B cell (primary cell): ENCODE results near the gene TBC1D22B. TPM values are rescaled to one million over a fixed set of nuclear protein-coding genes. Genes with fewer than 3 reads are reported as not detected.

ENCODE experiments used
- ATAC-seq: fragments of 200-7000 bp; cut with Tn5 transposase; one replicate; pipeline ENCODE4 v1.10.0; 2021; ENCODE audit warnings: low read depth, mild to moderate bottlenecking, moderate number of reproducible peaks, moderate library complexity
- CTCF ChIA-PET: fragments of 350-600 bp; sonication (Branson Sonifier 250); formaldehyde crosslinking; loops from one replicate; lab custom pipeline; 2021; ENCODE audit warnings: antibody characterized with exemption, inconsistent platforms; lab: Charles Lee
- POLR2A ChIA-PET: fragments of 350-600 bp; sonication (Branson Sonifier 250); formaldehyde crosslinking; loops from one replicate; lab custom pipeline; 2021; ENCODE audit warnings: antibody characterized with exemption; lab: Charles Lee
- DNase-seq: peaks from one replicate; pipeline ENCODE4 v3.0.0; 2013
- H2AFZ ChIP-seq: 2 replicates; pipeline ENCODE4 v1.6.1; 2012; ENCODE audit warnings: mild to moderate bottlenecking, low read depth, low read length; ENCODE audit not compliant: insufficient read depth, poor library complexity, severe bottlenecking
- H3K27ac ChIP-seq, 2 donors: 1 replicate in 1 of 2; 2 replicates in 1 of 2; pipeline ENCODE4 v1.5.1; 2012 to 2013; ENCODE audit warnings: low read length in 2 of 2, mild to moderate bottlenecking in 2 of 2, moderate library complexity in 1 of 2
- H3K27me3 ChIP-seq, 4 experiments: fragments of 200-600 bp in 1 of 4; sonication (generic) in 1 of 4; replicated peaks in 1 of 4; 1 replicate in 2 of 4; 2 replicates in 2 of 4; pipeline versions ENCODE4 v1.6.1 to v1.7.0; 2013 to 2016; ENCODE audit warnings: low read length in 3 of 4, mild to moderate bottlenecking in 2 of 4, mixed read lengths in 1 of 4, moderate library complexity in 1 of 4; ENCODE audit not compliant: insufficient read depth in 4 of 4, control insufficient read depth in 3 of 4; ENCODE audit errors: control extremely low read depth in 1 of 4
- H3K36me3 ChIP-seq, 2 experiments: replicated peaks in 1 of 2; 1 replicate in 1 of 2; 2 replicates in 1 of 2; pipeline versions ENCODE4 v1.6.1 to v1.7.1; 2013; ENCODE audit warnings: low read length in 1 of 2; ENCODE audit not compliant: insufficient read depth in 2 of 2, control insufficient read depth in 1 of 2; ENCODE audit errors: control extremely low read depth in 1 of 2, extremely low read depth in 1 of 2
- H3K4me1 ChIP-seq, 2 donors: fragments of 200-600 bp in 1 of 2; sonication (generic) in 1 of 2; 1 replicate in 1 of 2; 2 replicates in 1 of 2; pipeline versions ENCODE4 v1.5.1 to v1.6.1; 2013 to 2017; ENCODE audit warnings: low read length in 2 of 2; ENCODE audit not compliant: control insufficient read depth in 2 of 2, insufficient read depth in 2 of 2
- H3K4me2 ChIP-seq: replicated peaks from 2 replicates; pipeline ENCODE3; 2012; ENCODE audit warnings: mild to moderate bottlenecking, low read depth, low read length; ENCODE audit not compliant: poor library complexity, severe bottlenecking
- H3K4me3 ChIP-seq, 5 experiments: fragments of 200-600 bp in 1 of 5; sonication (generic) in 1 of 5; 1 replicate in 3 of 5; 2 replicates in 2 of 5; pipeline versions ENCODE4 v1.5.1 to v1.7.0; 2011 to 2016; ENCODE audit warnings: low read length in 4 of 5, mild to moderate bottlenecking in 4 of 5, low read depth in 2 of 5, control low read depth in 1 of 5, moderate library complexity in 1 of 5; ENCODE audit not compliant: insufficient read depth in 1 of 5; ENCODE audit errors: control extremely low read depth in 1 of 5, extremely low read depth in 1 of 5
- H3K79me2 ChIP-seq: fragments of 200-600 bp; sonication (generic); one replicate; pipeline ENCODE4 v1.6.0; 2016; ENCODE audit warnings: low read length; ENCODE audit not compliant: control insufficient read depth, insufficient read depth
- H3K9ac ChIP-seq: fragments of 200-600 bp; sonication (generic); 2 replicates; pipeline ENCODE4 v1.6.1; 2017; ENCODE audit warnings: mild to moderate bottlenecking, low read length, moderate library complexity
- H3K9me3 ChIP-seq, 3 donors: one replicate each; pipeline versions ENCODE4 v1.6.1 to v1.7.1; 2013; ENCODE audit warnings: low read length in 2 of 3; ENCODE audit not compliant: control insufficient read depth in 2 of 3, insufficient read depth in 1 of 3; ENCODE audit errors: control extremely low read depth in 1 of 3
- H4K20me1 ChIP-seq: 2 replicates; pipeline ENCODE4 v1.6.0; 2012; ENCODE audit warnings: mild to moderate bottlenecking, low read length; ENCODE audit not compliant: insufficient read depth, control insufficient read depth, poor library complexity, severe bottlenecking
- H3K27ac Mint-ChIP-seq: one replicate; pipeline ENCODE4 v1.8.0; 2021; ENCODE audit warnings: mixed read lengths
- H3K27me3 Mint-ChIP-seq: one replicate; pipeline ENCODE4 v1.8.0; 2021; ENCODE audit warnings: mixed read lengths
- H3K4me1 Mint-ChIP-seq: one replicate; pipeline ENCODE4 v1.8.0; 2021; ENCODE audit warnings: mixed read lengths
- H3K4me3 Mint-ChIP-seq: one replicate; pipeline ENCODE4 v1.8.0; 2021; ENCODE audit warnings: mixed read lengths
- H3K9me3 Mint-ChIP-seq: one replicate; pipeline ENCODE4 v1.8.0; 2022; ENCODE audit warnings: mixed read lengths; ENCODE audit not compliant: insufficient read depth
- EZH2 ChIP-seq: IDR thresholded peaks from 2 replicates; pipeline ENCODE4 v1.6.1; 2012; ENCODE audit warnings: borderline replicate concordance, low read depth, mild to moderate bottlenecking, moderate library complexity, low read length; ENCODE audit not compliant: insufficient read depth, poor library complexity, severe bottlenecking
- WGBS: methylation state at CpG from one replicate; pipeline ENCODE4 v1.1.5; 2013; ENCODE audit warnings: missing lambda C conversion rate; ENCODE audit not compliant: insufficient coverage; 5-methylcytosine and 5-hydroxymethylcytosine counted together
- intact Hi-C: fragments of 100-400 bp; cut with micrococcal nuclease; formaldehyde crosslinking; loops from one replicate; pipeline ENCODE4 v1.10.0; 2022
- polyA plus RNA-seq: library from polyadenylated mRNA; depleted of rRNA; stranded (reverse); fragments of >200 nt; gene quantifications from 2 replicates; pipeline ENCODE4 v1.2.3, GENCODE V29; 2012
- total RNA-seq, 2 donors: library from RNA; stranded (reverse); fragments of 120-200 nt in 1 of 2; gene quantifications; 1 replicate in 1 of 2; 2 replicates in 1 of 2; pipeline versions ENCODE4 v1.2.3 to v1.2.4, GENCODE V29; 2013 to 2022
- TF ChIP-seq, protein P1 (sequence below): fragments of 200-600 bp; IDR thresholded peaks from one replicate; pipeline ENCODE4 v1.8.0; 2022; ENCODE audit warnings: antibody characterized with exemption, mild to moderate bottlenecking

TBC1D22B gene
- total and polyA plus RNA-seq, 2 donors (not counting 1 experiment from before 2014, with no cell fraction given), result 5.1 to 12.5 TPM

DNA sequence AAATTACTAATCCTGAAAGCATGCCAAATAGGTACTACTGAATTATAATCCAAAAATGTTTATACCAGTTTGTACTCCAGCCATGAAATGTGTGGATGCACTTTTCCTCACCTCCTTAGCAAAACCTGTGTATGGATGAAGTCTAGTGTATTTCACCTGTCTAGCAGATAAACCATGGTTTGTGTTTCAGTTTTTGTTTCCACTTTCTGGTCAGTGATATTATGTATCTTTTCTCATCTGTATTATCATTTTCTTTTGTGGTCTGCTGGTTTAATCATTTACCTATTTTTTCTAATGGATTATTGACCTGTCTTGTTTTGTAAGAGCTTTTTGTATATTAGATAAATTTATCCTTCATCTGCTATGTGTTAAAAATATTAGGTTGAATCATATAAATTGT is 41.4 kb downstream of the TBC1D22B start:
- Mint-ChIP-seq H3K27ac (no peak overlapping the region), H3K4me1 (peaks cover 10% of the 10 kb centered on the region), H3K27me3 (no peaks in the 10 kb centered on the region), H3K9me3 (no peaks in the 10 kb centered on the region), H3K4me3 (no peak overlapping the region)
- H3K27me3 ChIP-seq, result no peaks in the 10 kb centered on the region
- peaks cover 0 to 8% of the 10 kb centered on the region in 2 donors for H3K4me1 ChIP-seq
- no peak overlapping the region for H3K4me3 ChIP-seq
- TF ChIP-seq EZH2, result no peak
- TF ChIP-seq, protein P1, sequence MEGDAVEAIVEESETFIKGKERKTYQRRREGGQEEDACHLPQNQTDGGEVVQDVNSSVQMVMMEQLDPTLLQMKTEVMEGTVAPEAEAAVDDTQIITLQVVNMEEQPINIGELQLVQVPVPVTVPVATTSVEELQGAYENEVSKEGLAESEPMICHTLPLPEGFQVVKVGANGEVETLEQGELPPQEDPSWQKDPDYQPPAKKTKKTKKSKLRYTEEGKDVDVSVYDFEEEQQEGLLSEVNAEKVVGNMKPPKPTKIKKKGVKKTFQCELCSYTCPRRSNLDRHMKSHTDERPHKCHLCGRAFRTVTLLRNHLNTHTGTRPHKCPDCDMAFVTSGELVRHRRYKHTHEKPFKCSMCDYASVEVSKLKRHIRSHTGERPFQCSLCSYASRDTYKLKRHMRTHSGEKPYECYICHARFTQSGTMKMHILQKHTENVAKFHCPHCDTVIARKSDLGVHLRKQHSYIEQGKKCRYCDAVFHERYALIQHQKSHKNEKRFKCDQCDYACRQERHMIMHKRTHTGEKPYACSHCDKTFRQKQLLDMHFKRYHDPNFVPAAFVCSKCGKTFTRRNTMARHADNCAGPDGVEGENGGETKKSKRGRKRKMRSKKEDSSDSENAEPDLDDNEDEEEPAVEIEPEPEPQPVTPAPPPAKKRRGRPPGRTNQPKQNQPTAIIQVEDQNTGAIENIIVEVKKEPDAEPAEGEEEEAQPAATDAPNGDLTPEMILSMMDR, result no peak
- DNase-seq (no peak), ATAC-seq (no peak)
- intact Hi-C loops, result no loop called here
- H3K9ac ChIP-seq, result no peak overlapping the region
- ChIA-PET POLR2A (no interaction called here), CTCF (interaction anchor here (0.7 kb wide), 1 partner anchor 987 kb away, joined by 5 read pairs; no protein-coding TSS in a partner anchor)
- H3K27ac ChIP-seq, result no peak overlapping the region
- H3K4me2 ChIP-seq, result no peak overlapping the region
- no peaks in the 10 kb centered on the region for H3K9me3 ChIP-seq
- H3K79me2 ChIP-seq, result no peaks in the 10 kb centered on the region
- peaks cover 21 to 40% of the 10 kb centered on the region in 2 experiments for H3K36me3 ChIP-seq
- H4K20me1 ChIP-seq, result no peaks in the 10 kb centered on the region
- no peak overlapping the region for H2AFZ ChIP-seq

DNA sequence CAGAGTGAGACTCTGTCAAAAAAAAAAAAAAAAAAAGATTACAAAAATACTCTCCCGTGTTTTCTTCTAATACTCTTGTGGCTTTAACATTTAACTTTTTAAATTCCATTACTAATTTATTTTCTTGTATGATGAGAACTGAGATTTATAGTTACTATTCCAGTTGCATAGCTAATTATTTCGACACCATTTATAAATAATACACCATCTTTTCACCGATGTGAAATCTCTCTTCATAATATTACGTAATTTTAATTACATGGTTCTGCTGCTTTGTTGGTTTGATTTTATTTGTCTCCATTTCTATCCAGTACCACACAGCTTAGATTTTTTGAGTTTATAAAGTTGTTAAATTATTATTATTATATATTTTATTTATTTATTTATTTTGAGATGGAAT is 42.4 kb downstream of the TBC1D22B start:
- H3K4me1 Mint-ChIP-seq, result peaks cover 10% of the 10 kb centered on the region
- ChIA-PET POLR2A (no interaction called here), CTCF (no interaction called here)
- no CpG with 5 or more reads among the region's 4 CpGs for WGBS
- intact Hi-C loops, result no loop called here
- H3K9me3 ChIP-seq, result no peaks in the 10 kb centered on the region
- H3K9ac ChIP-seq, result no peak overlapping the region
- H3K36me3 ChIP-seq, result peaks cover 23 to 36% of the 10 kb centered on the region in 2 experiments
- H2AFZ ChIP-seq, result no peak overlapping the region
- H3K4me3 Mint-ChIP-seq, result no peak overlapping the region
- no peaks in the 10 kb centered on the region for H4K20me1 ChIP-seq
- H3K79me2 ChIP-seq, result no peaks in the 10 kb centered on the region
- DNase-seq, result no peak
- H3K4me1 ChIP-seq, result peaks cover 0 to 8% of the 10 kb centered on the region in 2 donors
- no peaks in the 10 kb centered on the region for H3K9me3 Mint-ChIP-seq
- H3K27ac Mint-ChIP-seq, result no peak overlapping the region
- ATAC-seq, result no peak
- TF ChIP-seq EZH2, result no peak
- TF ChIP-seq, protein P1, result no peak
- H3K27ac ChIP-seq, result no peak overlapping the region
- no peaks in the 10 kb centered on the region for H3K27me3 Mint-ChIP-seq
- H3K4me2 ChIP-seq, result no peak overlapping the region
- H3K27me3 ChIP-seq, result no peaks in the 10 kb centered on the region
- no peak overlapping the region for H3K4me3 ChIP-seq
